ENCODE results near the gene MICAL2.

Gene MICAL2

DNA sequence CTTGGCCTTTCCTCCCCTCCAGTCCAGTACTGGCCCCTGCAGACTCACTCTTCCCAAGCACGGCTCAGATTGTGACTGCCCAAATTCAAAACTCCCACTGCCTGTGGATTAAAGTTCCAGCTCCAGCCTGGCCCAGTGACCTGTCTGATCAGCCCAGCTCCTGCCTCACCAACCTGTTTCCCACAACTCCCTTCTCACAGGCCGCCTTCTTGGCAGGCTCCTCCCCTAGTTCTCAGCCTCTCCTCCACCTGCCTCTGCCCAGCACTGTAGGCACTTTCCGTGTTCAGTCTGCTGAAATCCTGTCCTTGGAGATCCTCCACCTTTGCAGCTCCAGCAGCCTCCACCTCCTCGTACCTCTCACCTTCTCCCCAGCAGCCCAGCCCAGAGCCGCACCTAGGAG lies 68.6 kb downstream of the MICAL2 start:
- H3K4me3 Mint-ChIP-seq, result peak overlapping the region; percentile 51
- H3K27me3 Mint-ChIP-seq, result no peaks in the 10 kb centered on the region
- peak overlapping the region; percentile 88 for H3K27ac Mint-ChIP-seq
- no peaks in the 10 kb centered on the region for H3K9me3 Mint-ChIP-seq
- H3K36me3 Mint-ChIP-seq (ENCODE audit: low read depth), result peaks cover 34% of the 10 kb centered on the region
- H3K4me1 Mint-ChIP-seq (ENCODE audit: low read depth), result peaks cover 58% of the 10 kb centered on the region

DNA sequence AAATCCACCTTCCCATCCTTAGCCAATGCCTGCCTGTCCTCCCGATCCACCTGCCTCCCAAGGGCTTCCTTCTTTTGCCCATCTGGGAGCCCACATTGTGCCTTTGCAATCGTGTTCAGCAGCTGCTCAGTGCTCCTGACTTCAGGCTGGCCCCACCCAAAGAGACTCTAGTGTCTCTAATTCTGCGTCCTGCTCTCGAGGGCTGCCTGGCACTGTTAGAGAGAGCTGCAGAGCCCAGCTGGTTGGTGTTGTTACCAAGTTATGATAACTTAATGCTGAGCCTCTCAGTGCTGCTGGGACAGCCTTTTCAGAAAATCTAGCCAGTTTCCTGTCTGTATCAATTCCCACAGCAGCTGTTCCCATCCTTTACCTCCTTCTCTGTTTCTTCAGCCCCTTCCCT lies 69.1 kb downstream of the MICAL2 start:
- Mint-ChIP-seq H3K9me3 (no peaks in the 10 kb centered on the region), H3K4me3 (no peak overlapping the region), H3K4me1 (ENCODE audit: low read depth) (peaks cover 55% of the 10 kb centered on the region), H3K27me3 (no peaks in the 10 kb centered on the region), H3K36me3 (ENCODE audit: low read depth) (peaks cover 31% of the 10 kb centered on the region), H3K27ac (peak overlapping the region; percentile 88)

DNA sequence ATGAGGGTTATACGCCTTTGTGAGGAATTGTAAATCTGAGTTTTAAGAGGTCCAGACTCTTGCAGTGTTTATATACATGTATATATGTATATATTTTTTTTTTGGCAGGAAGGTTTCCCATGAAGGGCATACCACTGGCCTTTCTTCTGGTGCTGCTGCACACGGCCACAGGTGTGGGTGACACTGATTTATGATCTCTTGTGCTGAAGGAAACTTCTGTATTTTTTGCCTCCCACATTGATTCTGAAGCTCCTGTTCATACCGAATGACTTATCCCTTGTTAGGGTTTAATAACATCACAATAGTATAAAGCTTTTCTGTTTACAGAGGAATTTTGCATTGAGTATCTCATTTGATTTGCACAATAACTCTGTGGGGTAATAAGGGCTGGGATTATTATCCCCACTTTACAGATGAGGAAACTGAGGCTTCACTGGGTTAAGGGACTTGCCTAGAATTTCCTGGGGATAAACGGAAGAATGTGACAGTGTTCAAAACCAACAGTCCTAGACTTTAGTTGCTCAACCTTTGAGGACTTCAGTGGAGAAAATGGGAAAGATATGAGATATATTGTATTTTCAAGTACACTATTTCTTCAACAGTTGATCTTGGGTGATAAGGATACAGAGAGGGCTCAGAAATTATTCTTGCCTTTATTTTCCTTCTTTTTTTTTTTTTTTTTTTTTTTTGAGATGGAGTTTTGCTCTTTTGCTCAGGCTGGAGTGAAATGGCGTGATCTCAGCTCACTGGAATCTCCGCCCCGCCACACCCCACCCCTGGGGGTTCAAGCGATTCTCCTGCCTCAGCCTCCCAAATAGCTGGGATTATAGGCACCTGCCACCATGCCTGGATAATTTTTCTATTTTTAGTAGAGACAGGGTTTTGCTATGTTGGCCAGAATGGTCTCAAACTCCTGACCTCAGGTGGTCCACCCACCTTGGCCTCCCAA lies 70.1 kb downstream of the MICAL2 start:
- Mint-ChIP-seq H3K27me3 (no peaks in the 10 kb centered on the region), H3K27ac (no peak overlapping the region), H3K36me3 (ENCODE audit: low read depth) (peaks cover 27% of the 10 kb centered on the region), H3K9me3 (no peaks in the 10 kb centered on the region), H3K4me3 (no peak overlapping the region), H3K4me1 (ENCODE audit: low read depth) (peaks cover 45% of the 10 kb centered on the region)

DNA sequence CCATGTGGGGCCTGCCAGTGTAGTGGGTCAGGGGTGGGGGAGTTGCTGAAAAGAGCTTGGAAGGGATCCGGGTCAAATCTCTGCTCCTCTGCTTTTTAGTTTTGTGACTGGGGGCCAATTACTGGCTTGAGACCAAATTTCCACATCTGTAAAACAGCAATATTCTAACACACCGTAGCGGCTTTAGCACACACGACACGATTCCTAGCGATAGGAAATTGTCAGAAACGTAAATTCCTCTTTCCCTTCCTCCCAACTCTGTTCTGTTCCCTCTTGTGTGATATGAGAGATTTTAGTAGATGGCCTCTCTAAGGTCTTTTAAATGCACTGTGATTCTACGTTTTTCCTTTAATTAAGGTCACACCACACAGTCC lies 71.9 kb downstream of the MICAL2 start:
- Mint-ChIP-seq H3K36me3 (ENCODE audit: low read depth) (peaks cover 21% of the 10 kb centered on the region), H3K9me3 (no peaks in the 10 kb centered on the region), H3K27me3 (no peaks in the 10 kb centered on the region), H3K27ac (no peak overlapping the region), H3K4me1 (ENCODE audit: low read depth) (peaks cover 36% of the 10 kb centered on the region), H3K4me3 (no peak overlapping the region)

DNA sequence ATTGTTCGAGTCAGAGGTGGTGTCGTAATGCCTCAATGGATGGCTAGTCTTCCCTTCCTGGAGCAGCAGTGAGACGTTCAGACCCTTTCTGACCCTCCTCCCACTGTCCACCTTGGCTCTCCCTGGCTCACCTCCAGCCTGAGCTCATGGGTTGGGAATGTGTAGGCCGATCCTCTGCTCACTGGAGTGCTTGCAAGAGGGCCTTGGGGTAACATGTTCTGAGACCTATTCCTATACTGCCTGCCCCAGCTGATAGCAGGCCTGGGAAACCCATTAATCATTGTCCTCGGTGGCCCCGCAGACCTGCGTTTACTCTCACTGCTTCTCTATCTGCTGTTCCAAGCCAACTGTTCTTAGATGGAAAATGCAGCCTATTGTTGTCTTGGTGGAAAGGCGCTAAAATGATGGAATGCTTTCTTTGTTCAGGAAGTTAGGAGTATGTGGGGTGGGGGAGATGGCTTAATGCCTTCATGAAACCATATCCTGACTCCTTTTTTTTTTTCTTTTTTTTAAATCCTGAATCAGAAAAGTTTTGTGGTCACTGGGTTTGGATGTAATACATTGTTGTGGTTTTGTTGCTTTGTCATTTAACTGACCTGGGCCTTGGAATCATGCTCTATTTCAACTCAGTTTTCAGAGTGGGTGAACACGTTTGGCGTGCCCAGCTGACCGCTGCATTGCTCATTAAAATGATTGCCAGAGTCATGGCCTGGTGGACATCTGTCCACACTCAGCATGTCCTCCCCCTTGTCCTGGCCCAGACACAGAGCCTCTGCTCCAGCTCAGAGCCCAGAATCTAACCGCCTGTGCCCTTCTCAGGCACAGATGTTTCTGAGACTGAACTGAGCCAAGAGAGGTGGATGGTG lies 72.5 kb downstream of the MICAL2 start:
- peaks cover 14% of the 10 kb centered on the region for H3K36me3 Mint-ChIP-seq (ENCODE audit: low read depth)
- H3K4me3 Mint-ChIP-seq, result no peak overlapping the region
- no peak overlapping the region for H3K27ac Mint-ChIP-seq
- peaks cover 36% of the 10 kb centered on the region for H3K4me1 Mint-ChIP-seq (ENCODE audit: low read depth)
- H3K9me3 Mint-ChIP-seq, result no peaks in the 10 kb centered on the region
- H3K27me3 Mint-ChIP-seq, result no peaks in the 10 kb centered on the region

DNA sequence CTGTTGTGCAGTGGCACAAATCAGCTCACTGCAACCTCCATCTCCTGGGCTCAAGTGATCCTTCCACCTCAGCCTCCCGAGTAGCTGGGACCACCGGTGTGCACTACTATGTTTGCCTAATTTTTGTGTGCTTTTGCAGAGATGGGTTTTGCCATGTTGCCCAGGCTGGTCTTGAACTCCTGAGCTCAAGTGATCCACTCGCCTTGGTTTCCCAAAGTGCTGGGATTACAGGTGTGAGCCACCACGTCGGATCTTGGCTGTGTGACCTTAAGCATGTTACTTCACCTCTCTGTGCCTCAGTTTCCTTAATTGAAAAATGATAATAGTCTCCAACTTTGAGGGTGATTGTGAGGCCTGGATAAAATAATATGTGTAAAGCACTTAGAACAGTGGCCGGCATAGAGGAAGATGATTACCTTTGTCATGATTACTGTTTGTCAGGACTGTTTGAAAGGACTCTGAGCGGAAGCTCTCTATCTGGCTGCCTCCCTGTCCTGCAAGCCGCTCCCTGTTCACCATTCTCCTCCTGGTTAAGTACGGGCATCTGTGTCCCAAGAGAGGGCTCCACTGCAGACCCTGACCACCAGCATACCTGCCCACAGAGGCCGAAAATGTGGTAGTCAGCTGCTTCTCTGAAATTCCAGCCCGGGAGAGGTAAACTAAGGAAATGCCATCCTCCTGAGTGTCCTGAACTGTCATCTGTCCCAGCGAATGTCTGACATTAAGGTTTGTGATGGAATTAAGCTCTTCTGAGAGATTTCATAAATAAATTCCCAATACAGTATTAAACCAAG lies 73.6 kb downstream of the MICAL2 start:
- Mint-ChIP-seq H3K36me3 (ENCODE audit: low read depth) (peaks cover 7% of the 10 kb centered on the region), H3K4me3 (no peak overlapping the region), H3K9me3 (no peaks in the 10 kb centered on the region), H3K4me1 (ENCODE audit: low read depth) (peaks cover 36% of the 10 kb centered on the region), H3K27me3 (no peaks in the 10 kb centered on the region), H3K27ac (no peak overlapping the region)

DNA sequence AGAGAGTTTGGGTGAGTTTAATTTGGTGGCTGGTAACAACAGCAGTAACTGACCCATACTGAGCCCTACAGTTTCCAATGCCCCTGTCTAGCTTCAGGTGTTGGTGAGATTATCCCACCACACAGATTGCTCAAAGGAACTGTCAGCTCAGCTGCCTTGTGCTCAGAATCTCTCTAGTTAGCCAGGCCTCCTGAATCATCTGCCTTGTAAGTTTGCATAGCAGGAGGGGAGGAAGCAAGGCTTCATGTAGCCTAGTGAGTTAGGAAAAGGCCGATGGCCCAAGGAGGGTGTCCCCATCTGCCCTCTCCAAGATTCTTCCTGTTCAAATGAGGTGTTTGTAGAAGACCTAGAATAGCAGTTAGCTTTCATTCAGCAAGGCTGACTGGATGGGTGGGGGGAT lies 74.3 kb downstream of the MICAL2 start:
- Mint-ChIP-seq H3K27ac (no peak overlapping the region), H3K4me3 (no peak overlapping the region), H3K9me3 (no peaks in the 10 kb centered on the region), H3K4me1 (ENCODE audit: low read depth) (peaks cover 36% of the 10 kb centered on the region), H3K36me3 (ENCODE audit: low read depth) (peaks cover 5% of the 10 kb centered on the region), H3K27me3 (no peaks in the 10 kb centered on the region)

DNA sequence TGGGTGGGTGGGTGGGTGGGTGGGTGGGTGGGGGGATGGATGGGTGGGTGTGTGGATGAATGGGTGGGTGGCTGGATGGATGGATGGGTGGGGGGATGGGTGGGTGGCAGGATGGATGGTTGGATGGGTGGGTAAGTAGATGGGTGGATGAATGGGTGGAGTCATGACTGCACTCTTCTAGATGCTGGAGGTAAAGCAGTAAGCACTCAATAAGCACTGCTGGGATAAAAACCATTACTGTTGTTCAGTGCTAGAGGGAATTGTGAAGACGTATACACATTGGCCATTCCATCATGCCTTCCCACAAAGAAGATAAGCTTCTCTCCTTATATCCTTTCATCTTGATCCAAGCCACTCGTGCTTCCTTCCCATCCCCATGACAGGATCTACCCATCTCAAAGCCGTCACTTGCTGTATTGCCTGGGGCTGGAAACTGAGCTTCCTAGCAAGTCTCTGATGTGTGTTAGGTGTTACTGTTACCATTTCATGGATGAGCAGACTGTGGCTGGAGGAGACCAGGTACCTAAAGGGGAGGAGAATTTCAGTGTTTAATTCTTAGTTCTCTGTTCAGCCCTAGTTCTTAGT lies 74.8 kb downstream of the MICAL2 start:
- Mint-ChIP-seq H3K27me3 (no peaks in the 10 kb centered on the region), H3K9me3 (no peaks in the 10 kb centered on the region), H3K36me3 (ENCODE audit: low read depth) (peaks cover 5% of the 10 kb centered on the region), H3K27ac (no peak overlapping the region), H3K4me1 (ENCODE audit: low read depth) (peaks cover 38% of the 10 kb centered on the region), H3K4me3 (no peak overlapping the region)

DNA sequence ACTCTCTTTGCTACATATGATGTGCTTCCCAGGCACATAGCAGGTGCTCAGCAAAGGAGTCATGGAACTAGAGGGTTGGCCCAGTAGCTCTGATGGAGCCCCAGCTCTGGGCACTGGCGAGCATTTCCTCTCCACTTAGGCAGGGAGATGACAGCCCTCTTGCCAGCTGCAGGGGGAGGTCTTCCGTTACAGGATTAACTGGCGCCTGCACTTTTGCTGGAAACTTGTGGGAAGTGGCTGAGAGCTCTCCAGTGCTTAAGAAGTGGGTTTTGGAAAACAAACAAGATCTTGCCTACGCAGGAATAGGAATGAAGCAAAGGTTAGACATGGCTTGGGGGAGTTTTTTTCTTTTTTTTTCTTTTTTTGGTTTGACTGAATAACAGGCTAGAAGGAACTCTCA lies 75.5 kb downstream of the MICAL2 start:
- Mint-ChIP-seq H3K36me3 (ENCODE audit: low read depth) (peaks cover 5% of the 10 kb centered on the region), H3K27me3 (no peaks in the 10 kb centered on the region), H3K9me3 (no peaks in the 10 kb centered on the region), H3K4me1 (ENCODE audit: low read depth) (peaks cover 45% of the 10 kb centered on the region), H3K4me3 (no peak overlapping the region), H3K27ac (no peak overlapping the region)

DNA sequence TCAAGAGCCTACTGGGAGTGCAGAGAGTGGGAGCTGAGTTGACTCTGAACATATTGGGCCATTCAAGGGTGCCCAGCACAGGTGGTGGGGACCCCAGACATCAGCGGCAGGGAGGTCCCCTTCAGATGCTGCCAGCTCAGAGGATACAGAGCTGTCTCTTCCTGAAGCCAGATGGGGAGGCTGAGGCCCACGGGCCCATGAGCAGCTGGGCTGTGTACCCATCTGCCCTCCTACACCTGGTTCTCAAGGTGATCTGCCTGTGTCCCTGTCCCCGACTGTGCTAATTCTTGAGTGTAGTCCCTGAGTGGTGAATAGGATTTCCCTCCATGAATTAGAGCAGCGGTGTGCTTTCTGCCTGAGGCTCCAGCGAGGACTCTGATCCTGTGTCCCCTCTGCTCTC lies 76.3 kb downstream of the MICAL2 start:
- Mint-ChIP-seq H3K9me3 (no peaks in the 10 kb centered on the region), H3K36me3 (ENCODE audit: low read depth) (peaks cover 5% of the 10 kb centered on the region), H3K4me3 (no peak overlapping the region), H3K27ac (peak overlapping the region; percentile 42), H3K27me3 (no peaks in the 10 kb centered on the region), H3K4me1 (ENCODE audit: low read depth) (peaks cover 47% of the 10 kb centered on the region)

DNA sequence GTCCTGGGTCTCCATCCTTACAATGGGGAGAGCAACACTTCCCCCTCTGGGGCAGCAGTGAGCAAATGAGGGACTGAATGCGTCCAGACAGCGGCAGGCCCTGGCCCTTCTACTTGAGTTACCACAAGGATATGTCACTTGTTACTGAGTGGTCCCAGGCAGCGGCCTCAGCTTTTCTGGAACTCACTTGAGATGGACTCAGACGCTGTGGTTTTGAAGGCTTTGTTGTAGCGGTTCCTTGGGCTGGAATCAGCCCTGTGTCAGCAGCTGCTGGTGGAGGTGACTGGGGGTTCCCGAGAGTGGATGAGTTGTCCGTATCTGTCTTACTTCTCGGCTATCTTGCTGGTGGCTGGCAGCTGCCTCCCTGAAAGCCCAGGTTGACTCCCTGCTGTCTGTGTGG lies 77.0 kb downstream of the MICAL2 start:
- Mint-ChIP-seq H3K27ac (no peak overlapping the region), H3K27me3 (no peaks in the 10 kb centered on the region), H3K4me3 (no peak overlapping the region), H3K4me1 (ENCODE audit: low read depth) (peaks cover 49% of the 10 kb centered on the region), H3K36me3 (ENCODE audit: low read depth) (peaks cover 5% of the 10 kb centered on the region), H3K9me3 (no peaks in the 10 kb centered on the region)

DNA sequence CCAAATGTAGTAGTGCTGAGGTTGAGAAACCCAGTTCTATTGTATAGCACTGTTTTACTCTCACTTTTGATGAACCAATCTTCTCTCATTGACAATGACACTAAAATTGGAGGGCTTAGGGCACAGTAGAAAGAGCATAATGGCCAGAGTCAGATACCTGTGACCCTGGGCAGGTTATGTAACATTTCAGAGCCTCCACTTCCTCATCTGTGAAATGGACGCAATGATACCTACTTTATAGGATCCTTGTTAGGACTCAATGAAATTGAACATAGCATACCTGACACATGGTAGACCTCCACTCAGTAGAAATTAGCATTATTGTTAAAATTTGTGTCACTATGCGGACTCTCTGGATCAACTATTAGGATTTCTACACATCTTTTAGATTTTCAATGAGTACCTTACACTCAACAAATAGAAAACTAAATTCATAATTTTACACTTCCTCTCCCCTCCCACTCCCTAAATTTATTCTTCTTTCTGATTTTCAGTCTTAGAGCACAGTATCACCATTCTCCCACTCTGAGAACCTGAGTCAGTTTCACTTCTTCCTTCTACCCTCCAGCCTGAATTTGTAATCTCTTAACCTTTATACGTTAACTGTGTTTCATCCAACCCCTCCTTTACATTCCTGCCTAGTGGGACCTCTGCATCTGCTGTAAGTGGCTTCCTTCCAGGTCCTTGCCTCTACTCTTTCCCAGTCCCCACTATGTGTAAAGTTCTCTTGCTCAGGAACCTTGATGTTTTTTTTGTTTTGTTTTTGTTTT lies 78.3 kb downstream of the MICAL2 start:
- Mint-ChIP-seq H3K27ac (peak overlapping the region; percentile 83), H3K4me3 (peak overlapping the region; percentile 49), H3K4me1 (ENCODE audit: low read depth) (peaks cover 60% of the 10 kb centered on the region)

DNA sequence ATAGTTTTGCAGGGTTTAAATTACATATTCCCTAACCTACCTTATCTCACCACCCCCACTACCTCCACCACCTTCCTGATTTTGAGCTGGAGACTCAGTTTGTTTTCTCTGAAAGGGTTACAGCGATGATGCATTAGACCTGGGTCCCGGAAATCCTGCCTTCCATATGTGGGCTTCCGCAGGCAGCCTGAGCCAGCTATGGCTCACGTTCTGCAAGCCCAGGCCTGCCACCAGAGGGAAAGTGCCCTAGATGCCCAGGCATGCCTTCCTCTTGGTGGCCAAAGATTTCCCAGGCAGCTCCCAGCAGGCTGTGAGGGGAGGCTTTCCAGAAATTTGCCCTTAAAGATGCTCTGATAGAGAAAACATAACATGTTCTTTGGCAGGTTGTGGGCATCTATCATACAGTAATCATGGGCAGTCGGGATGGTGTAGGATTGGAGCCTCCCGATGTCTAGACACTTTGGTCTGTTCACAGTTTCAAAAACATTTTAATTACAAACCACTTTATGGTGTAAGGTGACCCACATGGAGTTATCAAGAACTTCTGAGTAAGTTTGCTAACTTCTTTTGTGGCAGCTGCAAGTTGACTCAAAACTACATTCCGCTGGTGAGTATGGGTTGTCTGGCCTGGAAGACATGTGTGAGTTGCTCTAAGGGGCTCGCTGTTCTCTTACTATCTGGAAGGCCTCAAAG lies 79.3 kb downstream of the MICAL2 start:
- Mint-ChIP-seq H3K27ac (peak overlapping the region; percentile 83), H3K4me3 (peak overlapping the region; percentile 47), H3K36me3 (ENCODE audit: low read depth) (peaks cover 16% of the 10 kb centered on the region), H3K9me3 (no peaks in the 10 kb centered on the region), H3K4me1 (ENCODE audit: low read depth) (peaks cover 68% of the 10 kb centered on the region), H3K27me3 (no peaks in the 10 kb centered on the region)

More for the DNA sequence above, 78.3 kb downstream of the MICAL2 start:
- Mint-ChIP-seq H3K9me3 (no peaks in the 10 kb centered on the region), H3K27me3 (no peaks in the 10 kb centered on the region), H3K36me3 (ENCODE audit: low read depth) (peaks cover 15% of the 10 kb centered on the region)

Data from stimulated activated naive CD8-positive, alpha-beta T cell treated with anti-CD3 and anti-CD28 coated beads, Interleukin-15, Interleukin-2, amounts not matched to agents 100 ng/mL and 50 ng/mL, for 24 hours (primary cell).